ENCODE results near the gene STAG1.
"Not testable (repeated sequence)": the region's sequence is repeated elsewhere in the genome, so short reads cannot be mapped to it uniquely, and the experiment has no call there.

STAG1 gene

GRCh38 chr3:136750897-136751315, 1.3 kb downstream of the STAG1 start:
- H2AFZ ChIP-seq (ENCODE audit: low read length), result peak overlapping the region; percentile 11; the same call in 1 of the 2 replicates

DNA sequence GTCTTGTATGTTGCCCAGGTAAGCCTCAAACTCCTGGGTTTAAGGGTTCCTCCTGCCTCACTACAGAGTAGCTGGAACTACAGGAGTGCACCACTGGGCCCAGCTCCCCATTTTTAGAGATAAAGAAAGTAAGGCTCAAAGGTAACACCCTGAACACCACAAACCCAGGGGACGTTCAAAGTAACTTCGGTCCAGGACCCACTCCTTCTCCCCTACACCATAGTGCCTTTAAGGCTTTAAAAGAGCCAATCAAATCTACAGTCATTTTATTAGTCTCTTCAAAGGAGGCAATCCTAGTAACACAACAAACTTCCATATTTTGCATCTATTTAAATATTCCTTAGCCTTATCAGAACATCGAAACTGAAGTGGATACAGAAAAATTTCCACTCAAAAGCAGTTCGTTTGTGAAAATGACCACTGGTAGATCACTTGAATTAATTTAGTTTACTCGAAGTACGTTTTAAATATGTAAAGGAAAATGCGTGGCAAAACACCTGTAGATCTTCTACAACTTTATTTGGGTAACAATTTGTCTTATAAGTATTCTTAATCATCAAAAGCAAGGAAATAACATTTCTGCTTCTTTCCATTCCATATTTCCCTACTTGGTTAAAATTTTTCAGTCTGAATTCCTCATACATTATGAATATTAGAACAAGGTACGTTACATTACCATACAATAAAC, 1.8 kb downstream of the STAG1 start:
- H3K9ac ChIP-seq (ENCODE audit: low read depth, low read length, poor library complexity, severe bottlenecking), result peak overlapping the region; percentile 90
- peaks cover 72% of the 10 kb centered on the region for H3K79me2 ChIP-seq (ENCODE audit: insufficient read depth, low read length)
- no peaks in the 10 kb centered on the region for H4K20me1 ChIP-seq (ENCODE audit: insufficient read depth, low read length, poor library complexity, severe bottlenecking)
- peaks cover 60% of the 10 kb centered on the region for H3K4me1 ChIP-seq (ENCODE audit: insufficient read depth, low read length, poor library complexity, severe bottlenecking)
- peak overlapping the region; percentile 79 for H3K4me3 ChIP-seq (ENCODE audit: low read length, poor library complexity, severe bottlenecking)
- no peaks in the 10 kb centered on the region for H3K9me3 ChIP-seq (ENCODE audit: insufficient read depth, low read depth, low read length)
- H3K4me2 ChIP-seq (ENCODE audit: low read depth, low read length, poor library complexity, severe bottlenecking), result peak overlapping the region; percentile 82
- H3K27me3 ChIP-seq (ENCODE audit: insufficient read depth, low read length, poor library complexity, severe bottlenecking), result no peaks in the 10 kb centered on the region
- H3K9me2 ChIP-seq (replicated peaks; ENCODE audit: low read depth, low read length), result no peaks in the 10 kb centered on the region
- peaks cover 11% of the 10 kb centered on the region; the same call in 1 of the 2 replicates for H3F3A ChIP-seq (ENCODE audit: low read depth)
- TF ChIP-seq, protein P1, sequence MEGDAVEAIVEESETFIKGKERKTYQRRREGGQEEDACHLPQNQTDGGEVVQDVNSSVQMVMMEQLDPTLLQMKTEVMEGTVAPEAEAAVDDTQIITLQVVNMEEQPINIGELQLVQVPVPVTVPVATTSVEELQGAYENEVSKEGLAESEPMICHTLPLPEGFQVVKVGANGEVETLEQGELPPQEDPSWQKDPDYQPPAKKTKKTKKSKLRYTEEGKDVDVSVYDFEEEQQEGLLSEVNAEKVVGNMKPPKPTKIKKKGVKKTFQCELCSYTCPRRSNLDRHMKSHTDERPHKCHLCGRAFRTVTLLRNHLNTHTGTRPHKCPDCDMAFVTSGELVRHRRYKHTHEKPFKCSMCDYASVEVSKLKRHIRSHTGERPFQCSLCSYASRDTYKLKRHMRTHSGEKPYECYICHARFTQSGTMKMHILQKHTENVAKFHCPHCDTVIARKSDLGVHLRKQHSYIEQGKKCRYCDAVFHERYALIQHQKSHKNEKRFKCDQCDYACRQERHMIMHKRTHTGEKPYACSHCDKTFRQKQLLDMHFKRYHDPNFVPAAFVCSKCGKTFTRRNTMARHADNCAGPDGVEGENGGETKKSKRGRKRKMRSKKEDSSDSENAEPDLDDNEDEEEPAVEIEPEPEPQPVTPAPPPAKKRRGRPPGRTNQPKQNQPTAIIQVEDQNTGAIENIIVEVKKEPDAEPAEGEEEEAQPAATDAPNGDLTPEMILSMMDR (conservative IDR thresholded peaks at IDR 0.05; ENCODE audit: low read length), result no peak
- no peak for TF ChIP-seq EZH2phosphoT487 (IDR thresholded peaks at IDR 0.05; ENCODE audit: borderline replicate concordance)
- H2AFZ ChIP-seq (ENCODE audit: low read length), result peak overlapping the region; percentile 11; the same call in 1 of the 2 replicates
- H3K36me3 ChIP-seq (ENCODE audit: insufficient read depth, low read length), result no peaks in the 10 kb centered on the region

More at GRCh38 chr3:136750897-136751315, 1.3 kb downstream of the STAG1 start:
- Histone ChIP-seq H3F3A (ENCODE audit: low read depth) (peaks cover 9% of the 10 kb centered on the region; the same call in 1 of the 2 replicates), H3K4me3 (ENCODE audit: low read length, poor library complexity, severe bottlenecking) (peak overlapping the region; percentile 79), H3K4me2 (ENCODE audit: low read depth, low read length, poor library complexity, severe bottlenecking) (peak overlapping the region; percentile 82), H4K20me1 (ENCODE audit: insufficient read depth, low read length, poor library complexity, severe bottlenecking) (no peaks in the 10 kb centered on the region), H3K4me1 (ENCODE audit: insufficient read depth, low read length, poor library complexity, severe bottlenecking) (peaks cover 54% of the 10 kb centered on the region), H3K9me2 (replicated peaks; ENCODE audit: low read depth, low read length) (no peaks in the 10 kb centered on the region), H3K9ac (ENCODE audit: low read depth, low read length, poor library complexity, severe bottlenecking) (peak overlapping the region; percentile 90), H3K27me3 (ENCODE audit: insufficient read depth, low read length, poor library complexity, severe bottlenecking) (no peaks in the 10 kb centered on the region), H3K9me3 (ENCODE audit: insufficient read depth, low read depth, low read length) (no peaks in the 10 kb centered on the region), H3K79me2 (ENCODE audit: insufficient read depth, low read length) (peaks cover 67% of the 10 kb centered on the region), H3K36me3 (ENCODE audit: insufficient read depth, low read length) (no peaks in the 10 kb centered on the region)
- TF ChIP-seq EZH2phosphoT487 (IDR thresholded peaks at IDR 0.05; ENCODE audit: borderline replicate concordance), result no peak
- TF ChIP-seq, protein P1 (conservative IDR thresholded peaks at IDR 0.05; ENCODE audit: low read length), result no peak

GRCh38 chr3:136749602-136750001, 2.6 kb downstream of the STAG1 start:
- Histone ChIP-seq H3K4me1 (ENCODE audit: insufficient read depth, low read length, poor library complexity, severe bottlenecking) (peaks cover 67% of the 10 kb centered on the region), H3K79me2 (ENCODE audit: insufficient read depth, low read length) (peaks cover 79% of the 10 kb centered on the region), H3K4me3 (ENCODE audit: low read length, poor library complexity, severe bottlenecking) (peak overlapping the region; percentile 79), H3F3A (ENCODE audit: low read depth) (peaks cover 11% of the 10 kb centered on the region; the same call in 1 of the 2 replicates), H3K9ac (ENCODE audit: low read depth, low read length, poor library complexity, severe bottlenecking) (peak overlapping the region; percentile 90), H3K4me2 (ENCODE audit: low read depth, low read length, poor library complexity, severe bottlenecking) (peak overlapping the region; percentile 82)
- not testable (repeated sequence) for H3K27me3 ChIP-seq (ENCODE audit: insufficient read depth, low read length, poor library complexity, severe bottlenecking); H2AFZ ChIP-seq (ENCODE audit: low read length); H4K20me1 ChIP-seq (ENCODE audit: insufficient read depth, low read length, poor library complexity, severe bottlenecking); H3K9me2 ChIP-seq (replicated peaks; ENCODE audit: low read depth, low read length); H3K9me3 ChIP-seq (ENCODE audit: insufficient read depth, low read depth, low read length); H3K36me3 ChIP-seq (ENCODE audit: insufficient read depth, low read length)

Measured in Loucy (cell line).